ENCODE measurements around the gene PLA2G6. TPM values are rescaled to one million over a fixed set of nuclear protein-coding genes. Genes with fewer than 3 reads are reported as not detected.
A peak's percentile ranks its signal among the peaks of the same experiment; 100 is the strongest.

Gene PLA2G6
- total and polyA plus RNA-seq, 9 of the 15 experiments (the other 6 are each of a cell fraction or from before 2014, with no cell fraction given) = 0.11 to 12.2 (median 9.7) TPM

- TF ChIP-seq FOXP4 (CRISPR knock-in tag; IDR thresholded peaks at IDR 0.05; ENCODE audit: borderline replicate concordance) (no peak), ZNF212 (CRISPR knock-in tag; IDR thresholded peaks at IDR 0.05) (no peak), LCOR (CRISPR knock-in tag; IDR thresholded peaks at IDR 0.05) (no peak), ZHX1 (conservative IDR thresholded peaks at IDR 0.05; ENCODE audit: low read length) (no peak), BMI1 (IDR thresholded peaks at IDR 0.05; ENCODE audit: low read length) (no peak), TCF3 (CRISPR knock-in tag; IDR thresholded peaks at IDR 0.05) (no peak), PURB (CRISPR knock-in tag; IDR thresholded peaks at IDR 0.05; ENCODE audit: low read depth) (no peak), ELF4 (CRISPR knock-in tag; IDR thresholded peaks at IDR 0.05) (no peak), ZNF175 (CRISPR knock-in tag; IDR thresholded peaks at IDR 0.05; ENCODE audit: low read depth) (no peak), RBM14 (IDR thresholded peaks at IDR 0.05; ENCODE audit: borderline replicate concordance, insufficient read depth, low read depth, low read length) (no peak), LARP7 (IDR thresholded peaks at IDR 0.05) (no peak), POLR2H (tag; IDR thresholded peaks at IDR 0.05; ENCODE audit: low read depth) (peak; percentile 48), POLR3A (IDR thresholded peaks at IDR 0.05; ENCODE audit: borderline replicate concordance, extremely low read depth, insufficient read depth, insufficient read length) (no peak), ZNF3 (CRISPR knock-in tag; IDR thresholded peaks at IDR 0.05) (no peak)
- TF ChIP-seq, protein P1, sequence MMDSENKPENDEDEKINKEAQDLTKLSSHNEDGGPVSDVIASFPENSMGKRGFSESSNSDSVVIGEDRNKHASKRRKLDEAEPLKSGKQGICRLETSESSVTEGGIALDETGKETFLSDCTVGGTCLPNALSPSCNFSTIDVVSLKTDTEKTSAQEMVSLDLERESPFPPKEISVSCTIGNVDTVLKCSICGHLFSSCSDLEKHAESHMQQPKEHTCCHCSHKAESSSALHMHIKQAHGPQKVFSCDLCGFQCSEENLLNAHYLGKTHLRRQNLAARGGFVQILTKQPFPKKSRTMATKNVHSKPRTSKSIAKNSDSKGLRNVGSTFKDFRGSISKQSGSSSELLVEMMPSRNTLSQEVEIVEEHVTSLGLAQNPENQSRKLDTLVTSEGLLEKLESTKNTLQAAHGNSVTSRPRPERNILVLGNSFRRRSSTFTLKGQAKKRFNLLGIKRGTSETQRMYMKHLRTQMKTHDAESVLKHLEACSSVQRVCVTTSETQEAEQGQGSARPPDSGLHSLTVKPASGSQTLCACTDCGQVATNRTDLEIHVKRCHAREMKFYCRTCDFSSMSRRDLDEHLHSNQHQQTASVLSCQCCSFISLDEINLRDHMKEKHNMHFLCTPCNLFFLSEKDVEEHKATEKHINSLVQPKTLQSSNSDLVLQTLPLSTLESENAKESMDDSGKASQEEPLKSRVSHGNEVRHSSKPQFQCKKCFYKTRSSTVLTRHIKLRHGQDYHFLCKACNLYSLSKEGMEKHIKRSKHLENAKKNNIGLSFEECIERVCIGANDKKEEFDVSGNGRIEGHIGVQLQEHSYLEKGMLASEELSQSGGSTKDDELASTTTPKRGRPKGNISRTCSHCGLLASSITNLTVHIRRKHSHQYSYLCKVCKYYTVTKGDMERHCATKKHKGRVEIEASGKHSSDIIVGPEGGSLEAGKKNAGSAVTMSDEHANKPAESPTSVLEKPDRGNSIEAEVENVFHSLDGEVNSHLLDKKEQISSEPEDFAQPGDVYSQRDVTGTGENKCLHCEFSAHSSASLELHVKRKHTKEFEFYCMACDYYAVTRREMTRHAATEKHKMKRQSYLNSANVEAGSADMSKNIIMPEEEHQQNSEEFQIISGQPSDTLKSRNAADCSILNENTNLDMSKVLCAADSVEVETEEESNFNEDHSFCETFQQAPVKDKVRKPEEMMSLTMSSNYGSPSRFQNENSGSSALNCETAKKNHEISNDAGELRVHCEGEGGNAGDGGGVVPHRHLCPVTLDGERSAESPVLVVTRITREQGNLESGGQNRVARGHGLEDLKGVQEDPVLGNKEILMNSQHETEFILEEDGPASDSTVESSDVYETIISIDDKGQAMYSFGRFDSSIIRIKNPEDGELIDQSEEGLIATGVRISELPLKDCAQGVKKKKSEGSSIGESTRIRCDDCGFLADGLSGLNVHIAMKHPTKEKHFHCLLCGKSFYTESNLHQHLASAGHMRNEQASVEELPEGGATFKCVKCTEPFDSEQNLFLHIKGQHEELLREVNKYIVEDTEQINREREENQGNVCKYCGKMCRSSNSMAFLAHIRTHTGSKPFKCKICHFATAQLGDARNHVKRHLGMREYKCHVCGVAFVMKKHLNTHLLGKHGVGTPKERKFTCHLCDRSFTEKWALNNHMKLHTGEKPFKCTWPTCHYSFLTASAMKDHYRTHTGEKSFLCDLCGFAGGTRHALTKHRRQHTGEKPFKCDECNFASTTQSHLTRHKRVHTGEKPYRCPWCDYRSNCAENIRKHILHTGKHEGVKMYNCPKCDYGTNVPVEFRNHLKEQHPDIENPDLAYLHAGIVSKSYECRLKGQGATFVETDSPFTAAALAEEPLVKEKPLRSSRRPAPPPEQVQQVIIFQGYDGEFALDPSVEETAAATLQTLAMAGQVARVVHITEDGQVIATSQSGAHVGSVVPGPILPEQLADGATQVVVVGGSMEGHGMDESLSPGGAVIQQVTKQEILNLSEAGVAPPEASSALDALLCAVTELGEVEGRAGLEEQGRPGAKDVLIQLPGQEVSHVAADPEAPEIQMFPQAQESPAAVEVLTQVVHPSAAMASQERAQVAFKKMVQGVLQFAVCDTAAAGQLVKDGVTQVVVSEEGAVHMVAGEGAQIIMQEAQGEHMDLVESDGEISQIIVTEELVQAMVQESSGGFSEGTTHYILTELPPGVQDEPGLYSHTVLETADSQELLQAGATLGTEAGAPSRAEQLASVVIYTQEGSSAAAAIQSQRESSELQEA (IDR thresholded peaks at IDR 0.05; ENCODE audit: low read depth) = 0 out of 2 replicates have a peak, but pooled peaks have one; percentile 7
These were observed at the start of gene PLA2G6 (continued) for GRCh38 chr22:38181453-38182200.

Data from K562 (cell line).